Muscle of leg (tissue), 11 donors: ENCODE results near the gene FRMPD4. TPM values are rescaled to one million over a fixed set of nuclear protein-coding genes. Genes with fewer than 3 reads are reported as not detected.

Experiments
- DNase-seq: peaks from one replicate; pipeline ENCODE4 v3.0.0; 2013
- H3K27ac ChIP-seq: one replicate; pipeline ENCODE4 v1.5.1; 2013; ENCODE audit warnings: mild to moderate bottlenecking, low read length, control low read depth
- H3K27me3 ChIP-seq: one replicate; pipeline ENCODE4 v1.6.1; 2013; ENCODE audit warnings: low read length; ENCODE audit not compliant: control insufficient read depth, insufficient read depth
- H3K36me3 ChIP-seq: one replicate; pipeline ENCODE4 v1.6.1; 2013; ENCODE audit warnings: low read length; ENCODE audit not compliant: control insufficient read depth, insufficient read depth
- H3K4me1 ChIP-seq: one replicate; pipeline ENCODE4 v1.6.1; 2013; ENCODE audit warnings: low read length; ENCODE audit not compliant: control insufficient read depth, insufficient read depth
- H3K4me3 ChIP-seq: one replicate; pipeline ENCODE4 v1.5.1; 2013; ENCODE audit warnings: low read length, control low read depth
- H3K9me3 ChIP-seq: replicated peaks from 2 replicates; pipeline ENCODE4 v1.6.1; 2013; ENCODE audit warnings: low read depth, low read length; ENCODE audit not compliant: control insufficient read depth
- WGBS: methylation state at CpG from one replicate; pipeline ENCODE4 v1.1.5; 2013; ENCODE audit warnings: missing lambda C conversion rate; ENCODE audit not compliant: insufficient coverage; 5-methylcytosine and 5-hydroxymethylcytosine counted together
- polyA plus RNA-seq, 8 donors: library from polyadenylated mRNA; unstranded; fragments of 120-200 nt; gene quantifications; one replicate each; pipeline versions ENCODE4 v1.2.1 to v1.2.3, GENCODE V29; 2013; ENCODE audit warnings: inconsistent platforms in 1 of 8, low replicate concordance in 1 of 8; ENCODE audit not compliant: insufficient read length in 8 of 8, insufficient read depth in 1 of 8
- total RNA-seq: library from RNA; stranded (reverse); fragments of 120-200 nt; gene quantifications from one replicate; pipeline ENCODE4 v1.2.4, GENCODE V29; 2013

The FRMPD4 gene
- total and polyA plus RNA-seq, 9 donors: 0.34 to 1.2 (median 0.64) TPM

GRCh38 chrX:12657881-12658280, 519.6 kb downstream of the FRMPD4 start:
- Histone ChIP-seq H3K36me3 (no peaks in the 10 kb centered on the region), H3K27ac (no peak overlapping the region), H3K4me1 (no peaks in the 10 kb centered on the region), H3K9me3 (no peaks in the 10 kb centered on the region), H3K27me3 (peaks cover 4% of the 10 kb centered on the region), H3K4me3 (no peak overlapping the region)
- DNase-seq: no peak
- WGBS: no CpG with 5 or more reads among the region's 1 CpG

GRCh38 chrX:12661464-12661863, 523.2 kb downstream of the FRMPD4 start:
- H3K27me3 ChIP-seq: peaks cover 4% of the 10 kb centered on the region
- no peak overlapping the region for H3K4me3 ChIP-seq
- H3K9me3 ChIP-seq: no peaks in the 10 kb centered on the region
- H3K36me3 ChIP-seq: no peaks in the 10 kb centered on the region
- 100% methylated on average over 1 of the region's 2 CpGs for WGBS
- no peaks in the 10 kb centered on the region for H3K4me1 ChIP-seq
- no peak for DNase-seq
- H3K27ac ChIP-seq: no peak overlapping the region

DNA sequence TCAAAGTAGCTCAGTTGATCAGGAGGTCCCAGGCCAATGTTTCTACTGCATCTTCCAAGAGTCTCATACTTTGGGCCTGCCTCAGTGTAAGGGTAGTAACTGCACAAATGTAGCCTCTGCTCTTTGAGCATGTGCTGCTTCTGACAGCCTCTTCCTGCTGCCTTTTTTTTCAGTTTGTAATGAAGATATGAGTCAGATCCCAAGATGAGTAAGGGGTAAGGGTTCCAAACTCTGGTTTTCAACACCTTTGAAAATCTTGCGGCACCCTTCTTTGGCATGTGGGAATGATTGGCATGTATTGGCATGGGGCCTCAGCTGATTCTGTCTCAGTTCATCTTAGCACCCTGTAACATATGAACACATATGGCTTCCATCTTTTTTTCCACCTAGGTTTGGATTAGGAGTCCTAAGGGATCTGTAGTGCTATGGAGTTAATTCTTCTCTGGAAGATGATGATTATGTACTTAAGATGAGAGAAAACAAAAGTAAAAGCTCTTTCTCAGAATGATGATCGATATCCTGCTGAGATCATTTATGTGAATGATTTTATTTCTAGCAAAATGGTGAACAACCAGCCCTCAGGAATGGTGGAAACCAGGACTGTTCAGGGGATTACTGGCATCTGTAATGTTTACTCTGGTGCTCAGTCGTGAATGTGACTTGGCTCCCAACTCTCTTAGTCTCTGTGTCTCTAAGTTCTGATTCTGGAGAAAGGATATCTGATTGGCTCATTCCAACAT, 534.3 kb downstream of the FRMPD4 start:
- peaks cover 2% of the 10 kb centered on the region for H3K9me3 ChIP-seq
- H3K4me3 ChIP-seq: no peak overlapping the region
- H3K27ac ChIP-seq: no peak overlapping the region
- peaks cover 4% of the 10 kb centered on the region for H3K27me3 ChIP-seq
- DNase-seq: no peak
- WGBS: 60% methylated on average over 2 of the region's 3 CpGs
- no peaks in the 10 kb centered on the region for H3K4me1 ChIP-seq
- no peaks in the 10 kb centered on the region for H3K36me3 ChIP-seq

DNA sequence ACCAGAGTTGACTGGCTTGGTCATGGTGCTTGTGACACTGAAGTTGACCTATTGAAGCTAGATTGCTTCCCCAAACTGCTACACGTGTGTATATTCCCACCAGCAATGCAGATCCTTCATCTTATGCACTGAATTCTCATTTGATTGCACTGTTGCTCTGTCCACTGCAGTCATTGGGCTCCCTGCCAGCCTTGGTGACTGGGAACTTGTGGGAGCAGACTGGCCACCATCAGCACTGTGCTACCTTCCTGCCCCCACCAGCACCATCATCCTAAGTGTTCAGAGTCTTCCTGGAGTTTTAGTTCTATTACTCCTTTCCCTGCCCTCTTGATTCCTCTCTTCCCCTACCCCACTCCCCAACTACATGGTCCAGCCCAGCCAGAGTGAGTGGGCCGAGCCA, 535.2 kb downstream of the FRMPD4 start:
- no peak for DNase-seq
- Histone ChIP-seq H3K4me3 (no peak overlapping the region), H3K27me3 (peaks cover 4% of the 10 kb centered on the region), H3K27ac (no peak overlapping the region), H3K36me3 (no peaks in the 10 kb centered on the region), H3K4me1 (no peaks in the 10 kb centered on the region), H3K9me3 (peaks cover 2% of the 10 kb centered on the region)
- no CpG with 5 or more reads among the region's 2 CpGs for WGBS

GRCh38 chrX:12679522-12679921, 541.2 kb downstream of the FRMPD4 start:
- no peak overlapping the region for H3K27ac ChIP-seq
- H3K27me3 ChIP-seq: peaks cover 3% of the 10 kb centered on the region
- H3K4me3 ChIP-seq: no peak overlapping the region
- H3K4me1 ChIP-seq: no peaks in the 10 kb centered on the region
- H3K9me3 ChIP-seq: peaks cover 2% of the 10 kb centered on the region
- DNase-seq: no peak
- WGBS: 75% methylated on average over 1 of the region's 1 CpG
- H3K36me3 ChIP-seq: no peaks in the 10 kb centered on the region

GRCh38 chrX:12681047-12681446, 542.8 kb downstream of the FRMPD4 start:
- Histone ChIP-seq H3K27ac (no peak overlapping the region), H3K36me3 (no peaks in the 10 kb centered on the region), H3K4me1 (no peaks in the 10 kb centered on the region), H3K27me3 (peaks cover 7% of the 10 kb centered on the region), H3K9me3 (peaks cover 2% of the 10 kb centered on the region), H3K4me3 (no peak overlapping the region)
- DNase-seq: no peak
- WGBS: 94% methylated on average over 2 of the region's 7 CpGs

DNA sequence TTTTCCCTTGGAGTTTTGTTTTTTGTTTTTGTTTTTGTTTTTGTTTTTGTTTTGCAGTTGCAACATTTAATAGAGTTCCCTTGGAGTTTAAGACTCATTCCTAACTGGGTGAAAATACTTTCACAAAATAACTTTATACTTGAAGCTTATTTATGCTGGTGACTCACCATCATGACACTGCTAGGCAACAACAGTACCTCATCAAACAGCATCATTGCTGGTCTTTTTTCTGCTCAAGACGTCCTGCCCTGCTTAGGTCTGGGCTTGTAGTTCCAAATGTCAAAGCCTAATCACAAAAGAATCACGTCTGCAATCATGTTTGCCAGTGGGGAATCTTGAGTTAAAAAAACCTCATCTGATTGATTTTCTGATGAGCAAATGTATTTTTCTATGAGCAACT, 547.3 kb downstream of the FRMPD4 start:
- H3K36me3 ChIP-seq: no peaks in the 10 kb centered on the region
- no peak overlapping the region for H3K4me3 ChIP-seq
- H3K9me3 ChIP-seq: no peaks in the 10 kb centered on the region
- peaks cover 9% of the 10 kb centered on the region for H3K27me3 ChIP-seq
- H3K4me1 ChIP-seq: no peaks in the 10 kb centered on the region
- no peak overlapping the region for H3K27ac ChIP-seq
- no peak for DNase-seq
- WGBS: 33% methylated on average over 1 of the region's 2 CpGs

- H3K36me3 ChIP-seq: no peaks in the 10 kb centered on the region
- peaks cover 13% of the 10 kb centered on the region for H3K27me3 ChIP-seq
- H3K4me3 ChIP-seq: no peak overlapping the region
- H3K9me3 ChIP-seq: no peaks in the 10 kb centered on the region
- no peaks in the 10 kb centered on the region for H3K4me1 ChIP-seq
- H3K27ac ChIP-seq: no peak overlapping the region
- DNase-seq: no peak
Measured at GRCh38 chrX:12686331-12686730, 548.1 kb downstream of the FRMPD4 start.

GRCh38 chrX:12690646-12691045, 552.4 kb downstream of the FRMPD4 start:
- WGBS: 92% methylated on average over 1 of the region's 3 CpGs

DNA sequence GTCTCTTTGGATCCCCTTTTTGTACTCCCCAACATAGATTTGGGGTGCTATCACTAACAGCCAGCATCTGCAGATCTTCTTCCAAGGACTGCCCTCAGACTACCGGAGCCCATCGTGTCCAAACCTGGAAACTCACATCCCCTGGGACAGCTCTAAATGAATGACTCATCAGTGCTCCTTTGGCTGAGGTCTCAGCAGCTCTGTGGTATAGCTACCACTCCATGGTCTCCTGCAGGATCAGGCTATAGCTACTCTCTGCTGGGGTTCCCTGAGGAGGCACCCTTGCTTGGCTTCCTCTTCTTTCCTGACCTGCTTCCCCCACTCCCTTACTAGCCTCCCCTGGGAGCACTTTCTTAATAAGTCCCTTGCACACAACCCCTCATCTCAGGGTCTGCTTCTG, 555.5 kb downstream of the FRMPD4 start:
- Histone ChIP-seq H3K36me3 (no peaks in the 10 kb centered on the region), H3K4me3 (no peak overlapping the region), H3K27ac (no peak overlapping the region), H3K27me3 (peaks cover 11% of the 10 kb centered on the region), H3K9me3 (no peaks in the 10 kb centered on the region), H3K4me1 (no peaks in the 10 kb centered on the region)
- no CpG with 5 or more reads among the region's 2 CpGs for WGBS
- DNase-seq: no peak

More at GRCh38 chrX:12690646-12691045, 552.4 kb downstream of the FRMPD4 start:
- Histone ChIP-seq H3K36me3 (no peaks in the 10 kb centered on the region), H3K27me3 (peaks cover 13% of the 10 kb centered on the region), H3K27ac (no peak overlapping the region), H3K4me3 (no peak overlapping the region), H3K9me3 (no peaks in the 10 kb centered on the region), H3K4me1 (no peaks in the 10 kb centered on the region)
- no peak for DNase-seq

- H3K27me3 ChIP-seq: peaks cover 17% of the 10 kb centered on the region
- no peaks in the 10 kb centered on the region for H3K4me1 ChIP-seq
- H3K36me3 ChIP-seq: no peaks in the 10 kb centered on the region
- no peak overlapping the region for H3K4me3 ChIP-seq
- H3K9me3 ChIP-seq: no peaks in the 10 kb centered on the region
- DNase-seq: no peak
- 53% methylated on average over 3 of the region's 4 CpGs for WGBS
- no peak overlapping the region for H3K27ac ChIP-seq
Measured at GRCh38 chrX:12700745-12701144, 562.5 kb downstream of the FRMPD4 start.
